ENCODE data around the gene STARD5.

- TF ChIP-seq TBP (IDR thresholded peaks at IDR 0.05; ENCODE audit: low read depth, low read length) (no peak), POLR2AphosphoS5 (IDR thresholded peaks at IDR 0.05; ENCODE audit: low read depth, low read length) (no peak), SRF (IDR thresholded peaks at IDR 0.05; ENCODE audit: low read depth, low read length) (no peak), TEAD4 (IDR thresholded peaks at IDR 0.05; ENCODE audit: low read depth, low read length) (no peak), ATF2 (IDR thresholded peaks at IDR 0.05; ENCODE audit: low read length) (no peak), USF2 (IDR thresholded peaks at IDR 0.05; ENCODE audit: low read length) (no peak), CTCF (IDR thresholded peaks at IDR 0.05; ENCODE audit: control extremely low read depth in 1 of 3, insufficient read depth in 1 of 3, low read depth in 1 of 3, low read length in 3 of 3) (no peak), PHF8 (conservative IDR thresholded peaks at IDR 0.05; ENCODE audit: low read depth, low read length) (no peak), EZH2 (IDR thresholded peaks at IDR 0.05; ENCODE audit: low read depth, low read length, severe bottlenecking) (no peak), EP300 (IDR thresholded peaks at IDR 0.05; ENCODE audit: borderline replicate concordance in 1 of 2, low read depth in 2 of 2, low read length in 2 of 2) (no peak), CHD2 (IDR thresholded peaks at IDR 0.05; ENCODE audit: low read length) (no peak)
These were observed 14.1 kb downstream of the STARD5 start for GRCh38 chr15:81309647-81310450.

All from H1 (cell line).